ELF-1 (cell line): ENCODE results near the gene NKAIN2.
"Not testable (repeated sequence)": the region's sequence is repeated elsewhere in the genome, so short reads cannot be mapped to it uniquely, and the experiment has no call there.

Experiments
- DNase-seq: peaks from one replicate; pipeline ENCODE4 v3.0.0-alpha.2; 2016; ENCODE audit warnings: low read depth, low spot score

The NKAIN2 gene

DNA sequence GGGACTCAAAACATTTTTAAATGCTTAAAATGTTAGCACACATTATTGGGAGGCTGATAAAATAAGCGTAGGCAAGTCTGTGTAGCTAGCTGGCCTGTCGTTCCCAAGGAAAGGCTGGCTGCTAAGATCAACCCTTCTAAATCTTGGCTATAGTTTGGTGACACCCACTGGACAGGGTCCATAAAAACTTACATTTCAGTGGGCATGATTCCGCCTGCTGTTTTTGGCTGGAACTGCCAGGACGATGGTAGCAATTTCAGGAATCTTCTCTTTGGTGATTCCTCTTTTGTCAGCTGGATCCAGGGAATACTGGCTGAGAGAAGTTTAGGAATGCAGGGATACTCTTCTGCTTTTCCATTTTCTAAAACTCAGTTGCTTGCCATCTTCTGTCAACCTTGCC is 162.2 kb downstream of the NKAIN2 start:
- DNase-seq, result peak; percentile 75

DNA sequence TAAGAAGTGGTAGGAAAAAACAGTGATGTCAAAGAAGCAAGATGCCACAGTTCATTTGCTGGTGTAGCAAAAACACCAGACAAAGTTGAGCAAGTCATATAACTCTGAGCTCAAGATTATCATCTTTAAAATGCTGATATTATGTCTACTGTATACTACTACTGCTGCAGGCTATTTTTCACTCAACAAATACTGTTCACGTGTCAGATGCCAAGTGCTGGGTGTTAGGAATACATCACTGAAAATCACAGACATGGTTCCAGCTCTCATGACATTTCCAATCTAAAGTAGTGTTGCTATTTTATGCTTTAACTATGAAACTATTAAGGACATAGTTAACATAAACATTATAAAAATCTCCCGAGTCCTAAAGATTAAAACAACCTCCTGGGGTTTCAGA is 163.0 kb downstream of the NKAIN2 start:
- DNase-seq, result no peak

DNA sequence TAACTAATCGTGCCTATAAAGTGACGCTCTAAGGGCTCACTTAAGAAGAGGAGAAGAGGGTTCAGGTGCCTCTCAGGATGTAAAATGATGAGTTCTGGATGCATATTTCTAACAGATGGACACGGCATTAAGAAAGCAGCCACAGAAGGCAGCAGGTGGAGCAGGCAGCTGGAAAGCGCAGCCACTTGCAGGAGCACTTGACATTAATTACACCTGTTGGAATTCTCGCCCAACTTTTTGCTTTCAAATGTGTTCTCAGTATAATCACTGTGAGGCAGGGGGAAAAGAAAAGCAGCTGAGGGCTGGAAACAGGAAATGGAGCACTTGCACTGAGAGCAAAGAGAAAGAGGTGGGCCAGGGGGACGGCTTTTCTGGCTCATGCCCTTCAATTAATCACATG is 164.2 kb downstream of the NKAIN2 start:
- DNase-seq, result no peak

DNA sequence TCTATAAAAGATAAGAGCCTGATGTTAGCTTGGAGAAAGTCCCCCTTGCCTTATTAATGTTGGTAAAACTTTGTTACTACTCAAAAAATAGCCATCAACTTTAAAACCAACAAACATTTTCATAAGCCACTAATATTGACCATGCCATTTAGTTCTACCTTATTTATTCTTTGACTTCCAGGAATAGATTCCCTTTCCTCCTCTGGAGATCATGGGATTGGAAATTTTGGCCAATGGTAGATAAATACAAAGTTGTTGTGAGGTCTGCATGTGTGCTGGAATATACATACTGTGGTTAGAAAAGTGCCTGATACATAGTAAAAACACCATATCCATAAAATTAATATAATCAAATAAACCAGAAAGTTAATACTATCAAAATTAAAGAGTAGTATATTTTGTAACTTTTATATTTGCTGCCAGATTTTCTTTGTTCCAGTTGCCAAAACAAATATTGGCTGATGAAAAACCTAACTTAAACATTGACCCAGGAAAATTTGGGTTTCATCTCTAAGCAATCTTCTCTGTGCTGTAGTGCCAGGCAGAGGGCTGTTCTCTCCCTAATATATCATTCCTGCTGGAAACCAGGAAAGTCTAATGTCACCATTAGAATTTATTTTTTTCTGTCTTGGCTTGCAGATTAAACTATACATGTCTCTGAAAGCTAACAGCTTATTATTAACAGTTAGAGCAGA is 169.1 kb downstream of the NKAIN2 start:
- DNase-seq, result no peak

DNA sequence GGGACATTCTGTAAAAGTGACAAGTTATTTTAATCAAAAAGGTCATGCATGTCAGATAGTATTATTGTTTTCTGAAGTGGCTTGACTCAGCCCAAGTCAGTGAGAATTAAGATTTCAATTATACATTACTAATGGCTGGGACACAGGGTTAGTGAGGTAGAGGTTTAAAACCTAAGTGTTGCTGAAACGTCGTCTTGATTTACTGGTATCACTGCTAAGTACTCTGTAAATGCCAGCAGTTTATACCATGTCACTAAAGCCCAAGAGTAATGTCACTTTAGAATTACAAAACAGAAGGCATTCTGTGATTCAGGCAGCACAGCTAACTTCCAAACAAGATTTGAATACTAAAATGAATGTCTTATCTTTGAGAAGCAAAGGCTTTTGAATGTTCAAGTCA is 176.6 kb downstream of the NKAIN2 start:
- DNase-seq, result no peak

DNA sequence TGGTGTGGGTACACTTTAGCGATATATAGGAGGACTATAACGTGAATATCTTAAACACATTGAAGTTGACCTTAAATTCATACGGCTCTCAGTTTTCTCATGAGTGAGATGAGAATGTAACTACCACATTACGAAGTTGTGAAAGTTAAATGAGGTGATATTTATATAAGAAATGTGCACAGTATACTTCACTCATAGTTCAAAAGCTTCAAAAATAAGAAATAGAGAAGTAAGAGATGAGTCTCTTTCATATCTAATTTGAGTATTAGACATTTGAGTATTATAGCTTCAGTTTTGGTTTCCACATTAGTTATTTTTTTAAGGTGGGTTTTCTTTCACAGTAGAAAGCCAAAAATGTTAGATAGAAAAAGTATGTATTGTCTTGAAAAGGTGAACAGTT is 183.3 kb downstream of the NKAIN2 start:
- DNase-seq, result no peak

DNA sequence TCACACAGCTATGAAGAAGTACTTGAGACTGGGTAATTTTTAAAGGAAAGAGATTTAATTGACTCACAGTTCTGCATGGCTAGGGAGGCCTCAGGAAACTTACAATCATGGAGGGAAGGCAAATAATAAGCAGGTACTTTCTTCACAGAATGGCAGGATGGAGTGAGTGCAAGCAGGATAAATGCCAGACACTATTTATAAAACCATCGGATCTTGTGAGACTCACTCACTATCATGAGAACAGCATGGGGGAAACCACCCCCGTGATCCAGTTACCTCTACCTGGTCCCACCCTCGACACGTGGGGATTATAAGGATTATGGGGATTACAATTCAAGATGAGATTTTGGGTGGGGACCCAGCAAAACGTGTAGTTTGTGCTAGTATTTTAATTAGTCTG is 186.3 kb downstream of the NKAIN2 start:
- not testable (repeated sequence) for DNase-seq

DNA sequence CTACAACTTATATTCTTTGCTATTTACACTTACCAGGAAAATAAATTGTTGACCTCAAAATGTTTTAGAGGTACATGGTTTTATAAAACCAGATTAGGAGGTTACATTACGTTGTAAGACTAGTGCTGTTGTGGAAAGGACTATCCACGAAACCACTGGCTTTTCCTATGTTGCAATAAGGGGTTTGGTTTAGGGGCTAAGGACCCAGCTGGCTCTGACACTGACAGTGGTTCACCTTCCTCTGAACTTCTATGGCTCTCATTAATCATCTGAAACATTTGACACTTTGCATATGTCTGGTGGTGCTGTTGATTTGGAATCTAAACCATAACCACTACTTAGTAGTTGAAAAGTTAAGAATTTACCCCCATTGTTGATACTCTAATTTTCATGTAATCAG is 186.7 kb downstream of the NKAIN2 start:
- no peak for DNase-seq

DNA sequence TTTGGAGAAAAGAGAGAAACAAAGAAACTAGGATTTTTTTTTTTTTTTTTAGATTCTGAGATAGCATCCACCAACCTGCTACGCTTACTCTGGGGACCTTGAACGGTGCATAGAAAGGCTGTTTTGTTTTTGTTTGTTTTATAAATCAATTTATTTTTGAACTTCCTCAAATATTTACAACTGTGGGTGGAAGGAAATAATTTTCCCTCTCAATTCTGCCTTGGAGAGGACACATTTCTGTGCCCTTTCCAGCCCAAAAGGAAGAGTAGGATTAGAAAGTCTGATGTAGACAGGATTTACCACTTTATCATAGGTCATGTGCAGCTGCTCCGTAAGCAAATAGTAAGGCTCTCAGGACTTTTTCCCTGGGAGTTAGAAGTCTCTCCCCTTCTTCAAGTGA is 190.5 kb downstream of the NKAIN2 start:
- no peak for DNase-seq

DNA sequence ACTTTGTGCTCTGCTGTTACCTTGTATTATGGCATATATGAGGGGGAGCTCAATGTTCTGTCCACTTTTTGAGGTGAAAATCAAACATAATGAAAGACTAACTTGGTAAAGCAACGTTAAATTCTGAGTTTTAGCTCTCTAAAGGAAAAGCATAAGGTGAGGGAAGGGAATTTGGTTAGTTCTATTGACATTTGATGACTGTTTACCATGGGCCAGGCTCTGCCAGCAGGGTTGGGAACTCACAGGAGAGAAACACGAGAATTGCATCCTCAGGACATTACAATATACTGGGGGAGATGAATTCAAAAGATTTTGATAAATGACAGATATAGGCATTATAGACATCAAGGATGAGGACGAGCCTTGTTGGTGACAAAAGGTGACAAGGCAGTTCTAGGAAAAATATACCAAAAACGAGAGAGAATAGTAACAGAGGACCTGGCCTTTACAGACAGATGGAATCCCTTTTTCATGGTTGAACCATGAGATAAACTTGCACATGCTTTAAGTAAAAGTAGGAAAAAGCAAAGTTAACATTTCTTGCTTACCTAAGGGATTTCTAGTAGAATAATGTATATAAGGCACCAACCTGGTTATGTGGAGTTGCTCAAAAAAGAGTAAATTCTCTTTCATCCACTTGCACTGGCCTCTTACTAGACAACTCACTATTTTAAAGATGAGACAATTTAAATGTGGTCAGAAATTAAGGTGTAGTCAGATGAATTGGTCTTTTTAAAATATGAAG is 191.4 kb downstream of the NKAIN2 start:
- DNase-seq, result no peak

DNA sequence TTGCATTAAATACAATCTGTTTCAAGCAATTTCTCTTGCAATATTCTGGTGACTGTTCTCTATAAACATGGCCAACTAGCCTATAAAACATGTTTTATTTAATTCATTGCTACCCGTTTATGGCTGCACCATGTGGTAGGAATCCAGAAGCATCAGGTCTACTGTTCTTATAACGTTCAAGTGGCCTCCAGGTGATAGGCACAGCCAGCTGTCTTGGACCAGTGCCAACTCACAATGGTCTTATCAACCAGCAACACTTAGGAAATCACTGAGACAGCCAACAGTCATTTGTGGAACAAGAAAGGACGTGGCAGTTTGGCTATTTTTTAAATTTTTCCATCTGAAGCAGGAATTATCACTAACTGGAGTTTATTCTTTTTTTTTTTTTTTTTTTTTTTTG is 193.6 kb downstream of the NKAIN2 start:
- DNase-seq, result no peak

DNA sequence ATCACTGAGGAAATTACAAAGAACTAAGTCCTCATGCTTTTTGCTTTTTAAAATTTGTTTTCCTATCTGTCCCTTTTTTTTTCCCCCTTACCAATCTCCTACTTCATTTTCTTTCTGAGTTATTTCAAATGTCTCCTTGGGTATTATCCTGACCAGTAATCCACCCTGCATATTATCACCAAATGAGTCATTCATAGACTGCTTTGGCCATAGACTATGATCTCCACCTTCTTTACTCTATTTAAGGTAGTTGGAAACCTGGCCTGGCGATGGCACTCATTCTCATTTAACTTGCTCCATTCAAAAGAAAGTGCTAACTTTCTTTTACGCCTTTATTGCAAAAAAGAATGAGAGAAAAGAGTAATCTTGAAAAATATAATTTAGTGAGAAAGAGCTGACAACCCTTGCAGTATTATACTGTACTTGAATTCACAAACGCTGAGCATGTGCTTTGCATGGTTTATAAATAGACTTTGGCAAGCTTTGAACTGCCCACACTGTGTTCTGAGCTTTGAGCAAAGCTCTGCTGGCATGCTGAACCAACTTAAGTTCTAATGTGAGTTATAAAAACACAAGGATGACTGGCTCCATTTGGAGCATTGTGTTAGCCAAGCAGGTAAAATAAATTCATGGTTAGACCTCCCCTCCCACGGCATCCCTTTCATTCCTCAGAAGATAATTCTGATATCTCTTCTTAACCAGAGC is 198.9 kb downstream of the NKAIN2 start:
- no peak for DNase-seq

DNA sequence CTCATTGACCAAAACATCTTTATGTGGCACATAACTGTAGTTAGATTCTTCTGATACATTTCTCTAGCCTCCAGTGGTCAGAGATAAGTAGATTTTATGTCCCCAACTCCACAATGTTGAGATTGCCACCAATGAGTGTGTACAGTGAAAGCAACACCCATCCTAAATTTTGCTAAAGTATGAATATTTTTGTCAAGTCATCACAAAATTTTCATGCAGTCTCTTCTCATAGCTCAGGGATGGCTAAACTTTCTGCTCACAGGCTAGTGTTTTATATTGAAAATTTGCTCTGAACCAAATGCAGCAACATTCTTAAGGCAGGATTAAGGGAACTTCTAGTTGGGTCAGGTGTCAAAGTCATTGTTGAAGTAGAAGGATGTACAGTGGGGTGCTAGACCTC is 203.6 kb downstream of the NKAIN2 start:
- no peak for DNase-seq

DNA sequence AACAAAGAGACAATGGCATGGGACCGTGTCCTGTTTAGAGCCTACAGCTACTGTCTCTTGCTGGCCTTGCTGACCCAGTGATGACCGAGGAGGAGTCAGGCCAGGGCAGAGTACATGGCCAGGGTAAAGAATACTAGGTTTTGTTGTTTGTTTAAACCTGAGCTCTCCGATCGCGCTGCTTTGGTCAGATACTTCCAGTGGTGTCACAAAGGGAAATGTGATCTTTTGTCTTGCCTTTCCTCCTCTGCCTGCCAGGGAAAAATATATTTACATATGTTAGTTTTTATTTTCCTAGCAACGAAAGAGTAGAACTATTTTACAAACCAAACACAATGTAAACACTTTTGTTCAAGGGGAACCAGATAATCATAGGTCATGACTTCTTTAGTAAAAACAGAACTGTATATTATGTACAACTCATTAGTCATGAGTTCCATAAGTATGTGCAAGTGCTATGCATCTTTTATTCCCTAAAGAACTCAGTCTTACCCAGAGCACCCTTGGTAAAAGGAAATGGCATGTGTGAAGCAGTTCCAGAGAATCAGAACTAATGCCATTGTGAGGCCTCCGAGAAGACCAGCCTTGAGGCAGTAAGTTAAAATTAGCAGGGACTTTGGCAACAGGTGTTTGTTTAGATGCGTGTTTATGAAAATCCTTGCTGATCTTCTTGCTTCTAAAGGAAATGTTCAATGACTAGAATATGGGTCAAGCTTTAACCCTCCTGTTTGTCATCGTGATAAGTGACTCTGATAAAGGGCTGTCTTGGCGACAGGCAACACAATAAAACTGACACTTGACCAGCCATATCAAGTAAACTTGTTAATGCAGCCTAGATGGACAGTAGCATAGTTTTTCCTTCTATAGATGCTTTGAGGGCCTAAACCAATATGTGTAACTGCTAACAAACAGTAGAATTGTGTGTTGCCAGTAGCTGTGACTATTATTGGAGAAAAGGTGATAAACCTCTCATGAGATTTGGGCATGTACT is 204.6 kb downstream of the NKAIN2 start:
- no peak for DNase-seq

DNA sequence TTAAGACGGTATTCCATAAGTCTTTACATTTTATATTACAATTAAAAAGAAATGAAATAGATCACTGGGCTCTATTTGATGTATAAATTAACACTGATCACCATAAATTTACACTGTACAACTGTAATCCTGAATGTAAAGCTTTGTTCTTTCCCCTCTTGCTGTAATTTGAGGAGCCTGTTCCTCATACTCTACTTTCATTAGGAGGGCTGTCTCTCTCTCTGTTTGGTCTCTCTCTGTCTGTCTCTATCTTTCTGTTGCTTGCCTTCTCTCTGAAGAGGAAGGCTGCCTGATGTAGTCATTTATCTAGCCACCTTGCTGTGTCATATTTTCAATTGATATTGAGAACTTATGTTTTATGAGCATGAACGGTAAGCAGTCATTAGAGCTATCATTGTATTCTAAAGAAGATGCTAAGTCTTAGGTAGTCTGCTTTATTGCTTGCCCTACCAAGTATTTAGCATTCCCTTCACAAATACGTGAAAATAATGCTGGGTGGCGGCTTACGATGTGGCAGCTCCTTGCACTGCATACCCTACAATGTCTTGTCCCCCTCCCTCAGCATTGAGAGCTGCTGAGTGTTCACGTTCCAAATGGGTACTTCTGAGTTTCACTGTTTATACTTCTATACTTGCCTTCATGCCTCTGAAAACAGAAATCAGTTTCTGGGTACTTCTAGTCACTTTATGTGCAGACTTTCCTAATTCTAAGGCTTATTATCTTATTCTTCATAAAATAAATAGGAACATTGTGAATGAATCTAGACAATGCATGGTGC is 205.5 kb downstream of the NKAIN2 start:
- DNase-seq, result no peak

DNA sequence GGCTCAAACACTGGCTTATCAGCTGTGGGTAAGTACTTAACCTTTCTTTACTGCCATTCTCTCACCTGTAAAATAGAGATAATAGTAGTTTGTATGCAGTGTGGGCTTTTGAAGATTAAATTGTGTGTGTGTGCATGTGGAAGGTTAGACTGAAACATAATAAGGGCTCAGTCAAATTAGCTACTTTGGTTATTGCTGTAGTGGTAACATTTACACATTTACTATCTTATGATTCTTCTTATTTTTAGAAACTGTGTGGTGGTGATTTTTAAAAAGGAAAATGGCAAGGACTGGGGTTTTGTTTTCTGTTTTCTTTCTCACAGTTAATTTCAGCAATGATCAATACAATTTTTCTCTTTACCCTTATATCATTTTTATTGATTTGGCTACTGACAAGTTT is 206.9 kb downstream of the NKAIN2 start:
- no peak for DNase-seq

DNA sequence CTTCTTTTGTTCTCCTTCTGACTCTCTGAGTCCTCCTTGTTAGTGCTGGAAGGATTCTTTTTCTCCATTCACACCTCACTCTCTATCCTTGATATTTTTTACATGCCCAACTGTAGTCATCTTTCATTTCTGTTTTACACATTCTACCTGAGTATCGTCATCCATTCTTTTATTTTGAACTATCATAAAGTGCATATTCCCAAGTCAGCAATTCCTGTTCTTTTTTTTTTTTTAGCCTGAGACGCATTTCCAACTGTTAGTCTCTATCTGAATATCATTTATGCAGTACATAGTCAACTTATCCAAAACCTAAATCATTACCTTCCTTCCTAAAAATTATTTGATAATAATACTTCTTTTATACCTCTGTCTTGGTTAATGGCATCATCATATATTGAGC is 207.5 kb downstream of the NKAIN2 start:
- DNase-seq, result no peak

DNA sequence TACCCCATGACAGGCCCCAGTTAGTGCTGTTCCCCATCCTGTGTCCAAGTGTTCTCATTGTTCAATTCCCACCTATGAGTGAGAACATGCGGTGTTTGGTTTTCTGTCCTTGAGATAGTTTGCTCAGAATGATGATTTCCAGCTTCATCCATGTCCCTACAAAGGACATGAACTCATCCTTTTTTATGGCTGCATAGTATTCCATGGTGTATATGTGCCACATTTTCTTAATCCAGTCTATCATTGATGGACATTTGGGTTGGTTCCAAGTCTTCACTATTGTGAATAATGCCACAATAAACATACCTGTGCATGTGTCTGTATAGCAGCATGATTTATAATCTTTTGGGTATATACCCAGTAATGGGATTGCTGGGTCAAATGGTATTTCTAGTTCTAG is 218.4 kb downstream of the NKAIN2 start:
- DNase-seq, result not testable (repeated sequence)

DNA sequence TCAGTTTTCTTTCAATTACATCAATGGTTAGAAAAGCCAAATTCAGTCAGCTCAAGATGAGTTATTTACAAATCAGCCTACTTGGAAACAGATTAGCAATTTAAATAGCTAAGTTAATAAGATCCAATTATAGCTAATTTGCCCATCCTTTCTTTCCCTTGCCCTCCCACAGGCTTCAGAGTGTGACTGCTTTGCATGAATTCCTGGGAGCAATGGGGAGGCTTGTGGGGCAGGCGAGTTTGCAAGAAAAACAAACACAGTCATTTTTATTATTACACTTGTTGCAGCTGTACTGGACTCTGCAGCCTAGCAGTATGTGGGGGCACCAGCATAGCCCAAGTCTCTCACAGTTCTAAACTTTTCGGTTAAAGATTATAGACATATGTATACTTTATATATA is 219.0 kb downstream of the NKAIN2 start:
- DNase-seq, result no peak

DNA sequence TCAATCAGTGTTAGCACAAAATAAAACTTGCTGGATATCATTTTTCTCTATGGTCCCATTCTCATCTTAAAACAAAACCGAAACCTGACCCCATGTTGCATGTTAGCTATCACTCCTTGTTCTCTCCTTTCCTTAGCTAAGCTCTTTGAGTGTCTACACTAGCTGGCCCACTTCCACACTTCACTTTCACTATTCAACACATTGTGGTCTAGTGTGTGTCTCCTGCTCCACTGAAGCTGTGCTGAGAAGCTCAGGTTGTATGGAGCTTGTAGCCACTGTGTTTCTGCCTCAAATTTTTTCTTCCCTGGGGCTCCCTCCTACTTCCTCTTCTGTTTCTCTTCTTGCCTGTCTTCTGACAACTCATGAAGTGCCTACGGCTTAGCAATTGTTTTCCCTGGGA is 223.0 kb downstream of the NKAIN2 start:
- peak; percentile 16 for DNase-seq

DNA sequence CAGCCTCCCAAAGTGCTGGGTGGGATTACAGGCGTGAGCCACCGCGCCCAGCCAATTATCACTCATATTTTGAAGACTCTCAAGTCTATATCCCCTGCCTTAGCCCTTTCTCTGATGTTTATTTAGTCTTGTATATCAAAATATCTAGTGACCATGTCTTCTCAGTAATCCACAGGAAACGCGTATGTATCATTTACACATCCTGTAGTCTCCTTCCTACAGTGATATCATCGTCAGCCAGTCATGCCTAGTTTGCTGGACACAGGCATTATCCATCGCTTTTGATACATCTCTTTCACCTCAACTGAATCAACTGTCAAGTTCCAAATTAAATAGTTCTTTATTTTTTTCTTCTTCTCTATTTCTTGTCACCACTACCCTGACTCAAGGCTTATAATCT is 223.7 kb downstream of the NKAIN2 start:
- no peak for DNase-seq
